ENCODE data around the gene SIK3.
"Not testable (repeated sequence)": the region's sequence is repeated elsewhere in the genome, so short reads cannot be mapped to it uniquely, and the experiment has no call there.

SIK3 gene

GRCh38 chr11:117130396-117130795 lies 32.2 kb upstream of the SIK3 start:
- H3K4me1 ChIP-seq (ENCODE audit: control insufficient read depth, insufficient read depth, low read length); H3K36me3 ChIP-seq (ENCODE audit: control insufficient read depth, insufficient read depth, low read length); H3K9ac ChIP-seq (ENCODE audit: low read depth, low read length); H3K27me3 ChIP-seq (ENCODE audit: control insufficient read depth, insufficient read depth, low read length); H3K9me3 ChIP-seq (ENCODE audit: control insufficient read depth, insufficient read depth, low read length); H3K27ac ChIP-seq (ENCODE audit: low read depth, low read length); H3K4me3 ChIP-seq (ENCODE audit: low read depth, low read length): not testable (repeated sequence)

GRCh38 chr11:117128289-117128688 lies 30.1 kb upstream of the SIK3 start:
- Histone ChIP-seq H3K27ac (ENCODE audit: low read depth, low read length) (no peak overlapping the region), H3K27me3 (ENCODE audit: control insufficient read depth, insufficient read depth, low read length) (no peaks in the 10 kb centered on the region), H3K4me1 (ENCODE audit: control insufficient read depth, insufficient read depth, low read length) (no peaks in the 10 kb centered on the region), H3K9me3 (ENCODE audit: control insufficient read depth, insufficient read depth, low read length) (no peaks in the 10 kb centered on the region), H3K9ac (ENCODE audit: low read depth, low read length) (no peak overlapping the region), H3K36me3 (ENCODE audit: control insufficient read depth, insufficient read depth, low read length) (no peaks in the 10 kb centered on the region), H3K4me3 (ENCODE audit: low read depth, low read length) (no peak overlapping the region)

DNA sequence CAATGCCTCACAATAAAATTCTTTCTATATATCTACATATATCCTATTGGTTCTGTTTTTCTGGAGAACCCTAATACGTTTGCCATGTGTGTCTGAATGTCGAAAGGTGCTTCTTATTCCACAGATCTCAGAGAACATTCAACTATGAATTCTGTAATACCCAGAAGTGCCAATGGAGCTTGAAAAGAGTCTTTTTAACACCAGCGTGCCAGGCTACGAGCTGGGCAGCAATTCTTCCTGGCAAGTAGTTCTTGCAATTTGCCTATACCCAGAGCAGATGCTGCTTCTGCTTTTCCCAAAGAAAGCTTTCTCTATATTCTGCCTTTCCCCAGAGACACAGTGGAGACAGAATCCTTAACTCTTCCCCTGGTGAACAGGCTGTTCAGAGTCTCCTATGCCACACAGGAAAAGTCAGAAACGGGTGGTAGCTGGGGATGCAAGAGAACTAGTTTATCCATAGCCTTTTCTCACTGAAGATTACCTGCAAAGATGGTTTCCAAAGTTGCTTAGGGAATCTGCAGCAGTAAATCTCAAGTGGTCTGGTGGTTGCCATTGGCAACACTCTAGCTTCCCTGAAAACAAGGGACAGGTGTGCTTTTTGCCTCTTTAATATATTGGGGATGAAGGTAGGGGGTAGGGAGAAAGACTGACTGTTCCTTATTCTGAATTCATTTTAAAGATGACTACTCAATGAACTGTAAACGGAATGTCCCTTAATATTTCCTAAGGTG lies 29.1 kb upstream of the SIK3 start:
- Histone ChIP-seq H3K9ac (ENCODE audit: low read depth, low read length) (no peak overlapping the region), H3K4me1 (ENCODE audit: control insufficient read depth, insufficient read depth, low read length) (no peaks in the 10 kb centered on the region), H3K9me3 (ENCODE audit: control insufficient read depth, insufficient read depth, low read length) (no peaks in the 10 kb centered on the region), H3K27me3 (ENCODE audit: control insufficient read depth, insufficient read depth, low read length) (no peaks in the 10 kb centered on the region), H3K36me3 (ENCODE audit: control insufficient read depth, insufficient read depth, low read length) (no peaks in the 10 kb centered on the region), H3K4me3 (ENCODE audit: low read depth, low read length) (no peak overlapping the region), H3K27ac (ENCODE audit: low read depth, low read length) (no peak overlapping the region)

GRCh38 chr11:117126223-117126965 lies 28.2 kb upstream of the SIK3 start:
- no peak overlapping the region for H3K27ac ChIP-seq (ENCODE audit: low read depth, low read length)
- no peaks in the 10 kb centered on the region for H3K36me3 ChIP-seq (ENCODE audit: control insufficient read depth, insufficient read depth, low read length)
- H3K4me1 ChIP-seq (ENCODE audit: control insufficient read depth, insufficient read depth, low read length) = no peaks in the 10 kb centered on the region
- H3K27me3 ChIP-seq (ENCODE audit: control insufficient read depth, insufficient read depth, low read length) = no peaks in the 10 kb centered on the region
- H3K4me3 ChIP-seq (ENCODE audit: low read depth, low read length) = no peak overlapping the region
- H3K9me3 ChIP-seq (ENCODE audit: control insufficient read depth, insufficient read depth, low read length) = no peaks in the 10 kb centered on the region
- no peak overlapping the region for H3K9ac ChIP-seq (ENCODE audit: low read depth, low read length)

- Histone ChIP-seq H3K9ac (ENCODE audit: low read depth, low read length) (no peak overlapping the region), H3K9me3 (ENCODE audit: control insufficient read depth, insufficient read depth, low read length) (no peaks in the 10 kb centered on the region), H3K4me1 (ENCODE audit: control insufficient read depth, insufficient read depth, low read length) (no peaks in the 10 kb centered on the region), H3K27me3 (ENCODE audit: control insufficient read depth, insufficient read depth, low read length) (no peaks in the 10 kb centered on the region), H3K4me3 (ENCODE audit: low read depth, low read length) (no peak overlapping the region), H3K27ac (ENCODE audit: low read depth, low read length) (no peak overlapping the region), H3K36me3 (ENCODE audit: control insufficient read depth, insufficient read depth, low read length) (no peaks in the 10 kb centered on the region)
Measured at GRCh38 chr11:117122556-117122955, 24.3 kb upstream of the SIK3 start.

DNA sequence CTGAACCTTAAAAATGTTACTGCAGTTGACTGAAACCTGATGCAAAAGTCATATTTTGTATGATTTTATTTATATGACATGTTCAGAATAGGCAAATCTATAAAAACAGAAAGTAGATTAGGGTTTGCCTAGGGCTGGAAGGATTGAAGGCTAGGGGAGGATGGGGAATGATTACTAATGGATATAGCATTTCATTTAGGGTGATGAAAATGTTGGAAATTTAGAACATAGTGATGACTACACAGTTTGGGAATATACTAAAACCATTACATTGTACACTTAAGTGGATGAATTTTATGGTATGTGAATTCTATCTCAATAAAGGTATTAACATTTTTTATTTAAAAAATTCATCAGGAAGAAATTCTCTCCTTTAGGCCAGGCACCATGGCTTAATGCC lies 22.9 kb upstream of the SIK3 start:
- no peak overlapping the region for H3K4me3 ChIP-seq (ENCODE audit: low read depth, low read length)
- no peak overlapping the region for H3K27ac ChIP-seq (ENCODE audit: low read depth, low read length)
- no peaks in the 10 kb centered on the region for H3K27me3 ChIP-seq (ENCODE audit: control insufficient read depth, insufficient read depth, low read length)
- H3K9me3 ChIP-seq (ENCODE audit: control insufficient read depth, insufficient read depth, low read length) = no peaks in the 10 kb centered on the region
- H3K4me1 ChIP-seq (ENCODE audit: control insufficient read depth, insufficient read depth, low read length) = no peaks in the 10 kb centered on the region
- no peak overlapping the region for H3K9ac ChIP-seq (ENCODE audit: low read depth, low read length)
- H3K36me3 ChIP-seq (ENCODE audit: control insufficient read depth, insufficient read depth, low read length) = no peaks in the 10 kb centered on the region

DNA sequence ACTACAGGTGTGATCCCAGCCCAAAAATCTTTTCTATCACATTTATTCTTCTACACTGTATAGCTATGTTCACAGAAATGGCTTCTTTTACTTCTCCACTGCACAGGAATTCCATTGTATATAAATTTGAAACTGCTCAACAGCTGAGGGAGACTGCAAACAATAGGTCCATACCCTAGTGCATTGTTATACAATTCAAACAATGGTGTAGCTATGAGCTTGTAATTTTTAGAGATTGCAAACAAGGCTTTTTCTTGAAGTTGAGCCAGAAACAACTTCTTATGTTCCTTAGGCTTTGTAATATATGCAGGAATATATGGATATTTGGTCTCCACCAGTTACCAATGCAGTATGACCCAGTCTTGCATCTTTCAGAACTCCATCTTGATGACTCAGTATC lies 19.5 kb upstream of the SIK3 start:
- H3K27me3 ChIP-seq (ENCODE audit: control insufficient read depth, insufficient read depth, low read length) = no peaks in the 10 kb centered on the region
- H3K27ac ChIP-seq (ENCODE audit: low read depth, low read length) = no peak overlapping the region
- H3K4me1 ChIP-seq (ENCODE audit: control insufficient read depth, insufficient read depth, low read length) = no peaks in the 10 kb centered on the region
- H3K36me3 ChIP-seq (ENCODE audit: control insufficient read depth, insufficient read depth, low read length) = no peaks in the 10 kb centered on the region
- H3K9ac ChIP-seq (ENCODE audit: low read depth, low read length) = no peak overlapping the region
- H3K9me3 ChIP-seq (ENCODE audit: control insufficient read depth, insufficient read depth, low read length) = no peaks in the 10 kb centered on the region
- no peak overlapping the region for H3K4me3 ChIP-seq (ENCODE audit: low read depth, low read length)

GRCh38 chr11:117112939-117113338 lies 14.7 kb upstream of the SIK3 start:
- not testable (repeated sequence) for H3K36me3 ChIP-seq (ENCODE audit: control insufficient read depth, insufficient read depth, low read length); H3K9me3 ChIP-seq (ENCODE audit: control insufficient read depth, insufficient read depth, low read length); H3K4me3 ChIP-seq (ENCODE audit: low read depth, low read length); H3K27ac ChIP-seq (ENCODE audit: low read depth, low read length); H3K27me3 ChIP-seq (ENCODE audit: control insufficient read depth, insufficient read depth, low read length); H3K9ac ChIP-seq (ENCODE audit: low read depth, low read length); H3K4me1 ChIP-seq (ENCODE audit: control insufficient read depth, insufficient read depth, low read length)

GRCh38 chr11:117112497-117112896 lies 14.3 kb upstream of the SIK3 start:
- H3K4me3 ChIP-seq (ENCODE audit: low read depth, low read length); H3K9me3 ChIP-seq (ENCODE audit: control insufficient read depth, insufficient read depth, low read length); H3K27me3 ChIP-seq (ENCODE audit: control insufficient read depth, insufficient read depth, low read length); H3K4me1 ChIP-seq (ENCODE audit: control insufficient read depth, insufficient read depth, low read length); H3K36me3 ChIP-seq (ENCODE audit: control insufficient read depth, insufficient read depth, low read length); H3K9ac ChIP-seq (ENCODE audit: low read depth, low read length); H3K27ac ChIP-seq (ENCODE audit: low read depth, low read length): not testable (repeated sequence)

DNA sequence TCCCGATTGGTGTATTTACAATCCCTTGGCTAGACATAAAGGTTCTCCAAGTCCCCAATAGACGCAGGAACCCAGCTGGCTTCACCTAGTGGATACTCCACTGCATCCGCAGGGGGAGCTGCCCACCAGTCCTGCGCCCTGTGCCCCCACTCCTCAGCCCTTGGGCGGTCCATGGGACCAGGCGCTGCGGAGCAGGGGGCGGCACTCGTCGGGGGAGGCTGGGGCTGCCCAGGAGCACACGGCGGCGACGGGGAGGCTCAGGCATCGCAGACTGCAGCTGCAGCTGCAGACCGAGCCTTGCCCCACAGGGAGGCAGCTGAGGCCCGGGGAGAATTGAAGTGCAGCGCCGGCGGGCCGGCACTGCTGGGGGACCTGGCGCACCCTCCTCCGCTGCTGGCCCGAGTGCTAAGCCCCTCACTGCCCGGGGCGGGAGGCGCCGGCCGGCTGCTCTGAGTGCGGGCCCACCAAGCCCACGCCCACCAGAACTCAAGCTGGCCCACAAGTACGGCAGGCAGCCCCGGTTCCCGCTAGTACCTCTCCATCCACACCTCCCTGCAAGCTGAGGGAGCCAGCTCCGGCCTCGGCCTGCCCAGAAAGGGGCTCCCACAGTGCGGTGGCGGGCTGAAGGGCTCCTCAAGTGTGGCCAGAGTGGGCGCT lies 12.2 kb upstream of the SIK3 start:
- Histone ChIP-seq H3K9me3 (ENCODE audit: control insufficient read depth, insufficient read depth, low read length) (no peaks in the 10 kb centered on the region), H3K4me3 (ENCODE audit: low read depth, low read length) (no peak overlapping the region), H3K9ac (ENCODE audit: low read depth, low read length) (no peak overlapping the region), H3K27me3 (ENCODE audit: control insufficient read depth, insufficient read depth, low read length) (no peaks in the 10 kb centered on the region), H3K36me3 (ENCODE audit: control insufficient read depth, insufficient read depth, low read length) (no peaks in the 10 kb centered on the region), H3K4me1 (ENCODE audit: control insufficient read depth, insufficient read depth, low read length) (no peaks in the 10 kb centered on the region), H3K27ac (ENCODE audit: low read depth, low read length) (no peak overlapping the region)
